Hepatocyte (in vitro differentiated cells): ENCODE results near the gene MYO5C.

Source experiments
- CTCF ChIP-seq: fragments of 200-600 bp; sonication (generic); IDR thresholded peaks from 2 replicates; pipeline ENCODE4 v1.5.1; 2016; ENCODE audit warnings: antibody characterized with exemption, mild to moderate bottlenecking; ENCODE audit not compliant: poor library complexity
- EZH2 ChIP-seq: fragments of 200-600 bp; sonication (generic); IDR thresholded peaks from 2 replicates; pipeline ENCODE4 v1.6.1; 2016; ENCODE audit warnings: antibody characterized with exemption, mild to moderate bottlenecking, borderline replicate concordance
- EZH2phosphoT487 ChIP-seq: fragments of 200-600 bp; sonication (generic); IDR thresholded peaks from one replicate; pipeline ENCODE4 v1.6.1; 2018; ENCODE audit warnings: antibody characterized with exemption, mild to moderate bottlenecking, low read depth, moderate library complexity; ENCODE audit not compliant: unreplicated experiment, severe bottlenecking

- no peak for TF ChIP-seq CTCF
- TF ChIP-seq EZH2, result no peak
- no peak for TF ChIP-seq EZH2phosphoT487
Measured at GRCh38 chr15:52146776-52147175, 148.8 kb downstream of the MYO5C start.
